Adrenal gland (tissue), 5 donors: Measurements from ENCODE around the gene SLC7A6.

Source experiments
- CTCF ChIP-seq, 6 experiments: fragments of 450-650 bp in 4 of 6; fragments of 200-600 bp in 2 of 6; sonication (generic) in 1 of 6; IDR thresholded peaks; 1 replicate in 5 of 6; 2 replicates in 1 of 6; pipeline versions ENCODE4 v1.5.1 to v1.8.0; 2016 to 2021; ENCODE audit warnings: antibody characterized with exemption in 6 of 6, mild to moderate bottlenecking in 2 of 6, moderate library complexity in 1 of 6
- POLR2A ChIP-seq, 2 donors: fragments of 450-650 bp; IDR thresholded peaks; one replicate each; pipeline ENCODE4 v1.6.1; 2017; ENCODE audit warnings: antibody characterized with exemption in 2 of 2, mild to moderate bottlenecking in 2 of 2, moderate library complexity in 1 of 2
- donor health status: DM: no; HTN: no; CAD: no.

- TF ChIP-seq POLR2A (IDR thresholded peaks at IDR 0.05) (no peak), CTCF (IDR thresholded peaks at IDR 0.05) (no peak)
Observed at GRCh38 chr16:68235887-68236136, 28.5 kb upstream of the SLC7A6 start, which contains the start of gene ESRP2.
